Fibroblast of lung (primary cell): ENCODE results near the gene PXDN. TPM values are rescaled to one million over a fixed set of nuclear protein-coding genes. Genes with fewer than 3 reads are reported as not detected.
"Not testable (repeated sequence)": the region's sequence is repeated elsewhere in the genome, so short reads cannot be mapped to it uniquely, and the experiment has no call there.

Experiments
- DNase-seq, 2 donors: peaks; one replicate each; pipeline versions ENCODE4 v3.0.0 to v3.0.0-alpha.2; 2010; ENCODE audit warnings: low read depth in 2 of 2
- H2AFZ ChIP-seq: 2 replicates; pipeline ENCODE4 v1.5.1; 2012; ENCODE audit warnings: low read length, control low read depth, inconsistent platforms
- H3K27ac ChIP-seq: 2 replicates; pipeline ENCODE4 v1.5.1; 2011; ENCODE audit warnings: low read length, control low read depth; ENCODE audit not compliant: insufficient read depth
- H3K27me3 ChIP-seq: 2 replicates; pipeline ENCODE4 v1.5.1; 2011; ENCODE audit warnings: mild to moderate bottlenecking, low read length; ENCODE audit not compliant: control insufficient read depth, insufficient read depth
- H3K36me3 ChIP-seq: 2 replicates; pipeline ENCODE4 v1.5.1; 2011; ENCODE audit warnings: low read length; ENCODE audit not compliant: control insufficient read depth, insufficient read depth
- H3K4me1 ChIP-seq: 2 replicates; pipeline ENCODE4 v1.5.1; 2011; ENCODE audit warnings: low read length; ENCODE audit not compliant: control insufficient read depth, insufficient read depth; ENCODE audit errors: extremely low read depth
- H3K4me2 ChIP-seq: 2 replicates; pipeline ENCODE4 v1.5.1; 2011; ENCODE audit warnings: low read length, control low read depth; ENCODE audit not compliant: insufficient read depth; ENCODE audit errors: extremely low read depth
- H3K4me3 ChIP-seq, 4 experiments: fragments of 200-600 bp in 1 of 4; sonication (generic) in 1 of 4; replicated peaks in 1 of 4; 2 replicates each; pipeline ENCODE4 v1.5.1; 2011 to 2016; ENCODE audit warnings: low read length in 4 of 4, low read depth in 3 of 4, mild to moderate bottlenecking in 3 of 4, control low read depth in 2 of 4, inconsistent platforms in 1 of 4, mixed read lengths in 1 of 4; ENCODE audit not compliant: insufficient read depth in 1 of 4; ENCODE audit errors: control extremely low read depth in 1 of 4
- H3K79me2 ChIP-seq: 2 replicates; pipeline ENCODE4 v1.5.1; 2012; ENCODE audit warnings: mild to moderate bottlenecking, low read length, inconsistent platforms; ENCODE audit not compliant: control insufficient read depth, insufficient read depth
- H3K9ac ChIP-seq: 2 replicates; pipeline ENCODE4 v1.5.1; 2011; ENCODE audit warnings: mild to moderate bottlenecking, low read length, control low read depth; ENCODE audit not compliant: insufficient read depth
- H3K9me3 ChIP-seq: 2 replicates; pipeline ENCODE4 v1.5.1; 2012; ENCODE audit warnings: low read depth, low read length; ENCODE audit not compliant: control insufficient read depth, insufficient read depth
- H4K20me1 ChIP-seq: 2 replicates; pipeline ENCODE4 v1.5.1; 2011; ENCODE audit warnings: low read length; ENCODE audit not compliant: control insufficient read depth, insufficient read depth; ENCODE audit errors: extremely low read depth
- EZH2 ChIP-seq: IDR thresholded peaks from 2 replicates; pipeline ENCODE4 v1.5.1; 2012; ENCODE audit warnings: low read length, control low read depth, mild to moderate bottlenecking; ENCODE audit errors: missing control alignments
- polyA plus RNA-seq, 2 donors: library from polyadenylated mRNA; depleted of rRNA in 1 of 2; stranded (reverse) in 1 of 2; unstranded in 1 of 2; fragments of >200 nt; gene quantifications; 2 replicates each; pipeline ENCODE4 v1.2.1, GENCODE V29; 2011 to 2012; ENCODE audit warnings: missing spikeins in 1 of 2
- total RNA-seq: library from RNA; depleted of rRNA; stranded (reverse); fragments of >200 nt; gene quantifications from 2 replicates; pipeline ENCODE4 v1.2.1, GENCODE V29; 2014
- TF ChIP-seq, protein P1 (sequence below), 2 donors: IDR thresholded peaks in 1 of 2; conservative IDR thresholded peaks in 1 of 2; 1 replicate in 1 of 2; 2 replicates in 1 of 2; pipeline ENCODE4 v1.5.1; 2011 to 2012; ENCODE audit warnings: low read length in 2 of 2, control low read depth in 1 of 2, inconsistent platforms in 1 of 2, low read depth in 1 of 2, mild to moderate bottlenecking in 1 of 2

Gene PXDN
- total and polyA plus RNA-seq, 2 donors (not counting 1 experiment from before 2014, with no cell fraction given), result 153 to 298 TPM

DNA sequence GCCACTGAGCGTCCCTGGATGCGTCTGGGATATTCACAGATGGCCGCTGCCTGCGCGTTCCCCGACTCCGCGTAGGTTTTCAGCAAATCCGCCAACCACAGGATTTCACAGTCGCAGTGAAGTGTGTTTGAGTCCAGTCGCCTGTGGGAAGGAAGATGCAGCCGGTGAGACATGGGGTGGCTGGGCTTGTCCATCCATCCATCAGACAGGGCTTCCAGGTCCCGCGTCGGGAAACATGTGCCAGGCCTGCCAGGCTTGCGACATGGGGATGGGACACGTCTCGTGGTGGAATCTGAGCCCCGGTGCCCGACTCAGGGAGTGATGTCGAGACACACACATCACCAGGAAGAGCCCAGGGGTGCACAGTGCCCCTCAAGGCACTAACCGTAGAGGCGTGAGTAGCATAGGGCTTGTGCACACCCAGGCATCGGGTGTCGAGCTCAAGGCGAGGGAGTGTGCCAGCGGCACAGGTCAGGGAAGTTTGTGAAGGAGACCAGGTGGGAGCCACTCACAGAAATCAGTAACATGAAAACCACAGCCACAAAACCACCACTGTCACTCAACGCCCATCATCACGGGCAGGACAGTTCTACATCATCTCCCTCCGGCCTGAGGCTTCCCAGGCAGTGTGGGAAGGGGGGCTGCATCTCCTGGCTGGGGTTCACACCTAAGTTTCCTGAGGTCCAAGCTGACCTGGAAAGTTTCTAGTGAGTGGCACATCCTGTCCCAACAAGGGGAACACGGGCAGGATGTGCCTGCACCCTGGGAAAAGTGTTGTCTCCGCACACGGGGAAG is 63.9 kb downstream of the PXDN start:
- DNase-seq, result no peak
- peaks cover under 1% of the 10 kb centered on the region for H3K4me1 ChIP-seq
- TF ChIP-seq, protein P1, sequence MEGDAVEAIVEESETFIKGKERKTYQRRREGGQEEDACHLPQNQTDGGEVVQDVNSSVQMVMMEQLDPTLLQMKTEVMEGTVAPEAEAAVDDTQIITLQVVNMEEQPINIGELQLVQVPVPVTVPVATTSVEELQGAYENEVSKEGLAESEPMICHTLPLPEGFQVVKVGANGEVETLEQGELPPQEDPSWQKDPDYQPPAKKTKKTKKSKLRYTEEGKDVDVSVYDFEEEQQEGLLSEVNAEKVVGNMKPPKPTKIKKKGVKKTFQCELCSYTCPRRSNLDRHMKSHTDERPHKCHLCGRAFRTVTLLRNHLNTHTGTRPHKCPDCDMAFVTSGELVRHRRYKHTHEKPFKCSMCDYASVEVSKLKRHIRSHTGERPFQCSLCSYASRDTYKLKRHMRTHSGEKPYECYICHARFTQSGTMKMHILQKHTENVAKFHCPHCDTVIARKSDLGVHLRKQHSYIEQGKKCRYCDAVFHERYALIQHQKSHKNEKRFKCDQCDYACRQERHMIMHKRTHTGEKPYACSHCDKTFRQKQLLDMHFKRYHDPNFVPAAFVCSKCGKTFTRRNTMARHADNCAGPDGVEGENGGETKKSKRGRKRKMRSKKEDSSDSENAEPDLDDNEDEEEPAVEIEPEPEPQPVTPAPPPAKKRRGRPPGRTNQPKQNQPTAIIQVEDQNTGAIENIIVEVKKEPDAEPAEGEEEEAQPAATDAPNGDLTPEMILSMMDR (conservative IDR thresholded peaks at IDR 0.05 in 1 of 2, IDR thresholded peaks at IDR 0.05 in 1 of 2; ENCODE audit: low read depth in 1 of 2, low read length in 2 of 2), result no peak
- no peak for TF ChIP-seq EZH2
- no peak overlapping the region for H3K4me2 ChIP-seq
- H3K36me3 ChIP-seq, result peaks cover 36% of the 10 kb centered on the region
- H2AFZ ChIP-seq, result no peak overlapping the region
- H3K79me2 ChIP-seq, result no peaks in the 10 kb centered on the region
- H3K27me3 ChIP-seq, result no peaks in the 10 kb centered on the region
- H3K9me3 ChIP-seq, result no peaks in the 10 kb centered on the region
- no peak overlapping the region for H3K27ac ChIP-seq
- H3K9ac ChIP-seq, result no peak overlapping the region
- H4K20me1 ChIP-seq, result no peaks in the 10 kb centered on the region
- no peak overlapping the region for H3K4me3 ChIP-seq

DNA sequence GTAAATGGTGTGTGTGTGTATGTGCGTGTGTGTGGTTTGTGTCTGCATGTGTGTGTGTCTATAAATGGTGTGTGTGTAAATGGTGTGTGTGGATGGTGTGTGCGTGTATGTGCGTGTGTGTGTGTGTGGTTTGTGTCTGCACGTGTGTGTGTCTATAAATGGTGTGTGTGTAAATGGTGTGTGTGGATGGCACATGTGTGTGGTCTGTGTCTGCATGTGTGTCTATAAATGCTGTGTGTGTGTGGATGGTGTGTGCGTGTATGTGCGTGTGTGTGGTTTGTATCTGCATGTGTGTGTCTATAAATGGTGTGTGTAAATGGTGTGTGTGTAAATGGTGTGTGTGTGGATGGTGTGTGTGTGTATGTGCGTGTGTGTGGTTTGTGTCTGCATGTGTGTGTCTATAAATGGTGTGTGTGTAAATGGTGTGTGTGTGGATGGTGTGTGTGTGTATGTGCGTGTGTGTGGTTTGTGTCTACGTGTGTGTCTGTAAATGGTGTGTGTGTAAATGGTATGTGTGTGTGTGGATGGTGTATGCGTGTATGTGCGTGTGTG is 64.8 kb downstream of the PXDN start:
- H3K9ac ChIP-seq, H3K79me2 ChIP-seq, H3K27ac ChIP-seq, H3K27me3 ChIP-seq, H3K4me3 ChIP-seq, DNase-seq, H3K9me3 ChIP-seq, H3K4me1 ChIP-seq, H2AFZ ChIP-seq, H4K20me1 ChIP-seq, H3K4me2 ChIP-seq: not testable (repeated sequence)
- H3K36me3 ChIP-seq, result peaks cover 35% of the 10 kb centered on the region

GRCh38 chr2:1679065-1679464 is 65.2 kb downstream of the PXDN start:
- DNase-seq, H3K27me3 ChIP-seq, H3K9ac ChIP-seq, H3K4me1 ChIP-seq, H3K4me3 ChIP-seq, H3K79me2 ChIP-seq, H3K4me2 ChIP-seq, H2AFZ ChIP-seq, H3K9me3 ChIP-seq, H3K27ac ChIP-seq, H4K20me1 ChIP-seq: not testable (repeated sequence)
- peaks cover 36% of the 10 kb centered on the region for H3K36me3 ChIP-seq

DNA sequence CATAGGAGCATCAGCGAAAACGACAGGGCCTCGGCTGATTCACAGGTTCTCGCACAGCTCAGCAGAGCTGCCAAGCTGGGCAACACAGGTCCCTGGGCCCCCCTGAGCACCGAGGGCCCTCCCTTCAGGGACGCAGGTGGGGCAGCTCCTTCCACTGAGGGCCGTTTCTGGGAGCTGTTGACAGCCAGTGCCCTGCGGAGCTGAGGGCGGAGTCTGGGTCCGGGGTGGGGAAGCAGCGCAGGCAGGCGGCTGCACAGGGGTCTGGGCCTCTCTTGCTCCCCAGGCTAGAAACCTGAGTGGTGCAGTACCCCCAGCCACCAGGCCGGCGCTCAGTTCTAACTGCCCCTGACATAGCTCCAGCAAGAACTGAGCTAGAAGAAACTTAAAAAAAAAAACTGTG is 65.7 kb downstream of the PXDN start:
- Histone ChIP-seq H3K36me3 (peaks cover 38% of the 10 kb centered on the region), H3K4me2 (no peak overlapping the region), H3K79me2 (no peaks in the 10 kb centered on the region), H3K4me3 (no peak overlapping the region), H3K9me3 (no peaks in the 10 kb centered on the region), H3K9ac (no peak overlapping the region), H3K4me1 (peaks cover 4% of the 10 kb centered on the region), H4K20me1 (no peaks in the 10 kb centered on the region), H3K27me3 (no peaks in the 10 kb centered on the region), H2AFZ (no peak overlapping the region), H3K27ac (no peak overlapping the region)
- DNase-seq, result no peak
- no peak for TF ChIP-seq EZH2
- TF ChIP-seq, protein P1 (conservative IDR thresholded peaks at IDR 0.05 in 1 of 2, IDR thresholded peaks at IDR 0.05 in 1 of 2; ENCODE audit: low read depth in 1 of 2, low read length in 2 of 2), result no peak
